Stimulated activated CD4-positive, alpha-beta T cell treated with anti-CD3 and anti-CD28 coated beads, Interleukin-1b, Interleukin-23, amount 100 ng/mL, for 1 hour (primary cell): ENCODE data around the gene AK9.
A peak's percentile ranks its signal among the peaks of the same experiment; 100 is the strongest.

Source experiments
- DNase-seq, 2 donors: peaks; one replicate each; pipeline ENCODE4 v3.0.0-alpha.2; 2020; ENCODE audit warnings: low read depth in 2 of 2

AK9 gene

DNA sequence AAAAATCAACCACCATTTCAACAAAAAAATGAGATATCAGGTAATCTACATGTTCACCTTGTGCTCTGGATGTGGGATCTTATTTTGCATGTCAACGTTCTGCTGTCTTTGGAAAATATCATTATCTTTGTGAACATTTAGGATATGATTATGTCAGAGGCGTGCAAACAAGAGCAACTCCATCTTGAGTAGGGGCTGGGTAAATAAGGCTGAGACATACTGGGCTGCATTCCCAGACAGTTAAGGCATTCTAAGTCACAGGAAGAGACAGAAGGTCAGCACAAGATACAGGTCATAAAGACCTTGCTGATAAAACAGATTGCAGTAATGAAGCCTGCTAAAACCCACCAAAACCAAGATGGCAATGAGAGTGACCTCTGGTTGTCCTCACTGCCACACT lies 179.2 kb downstream of the AK9 start:
- no peak for DNase-seq

DNA sequence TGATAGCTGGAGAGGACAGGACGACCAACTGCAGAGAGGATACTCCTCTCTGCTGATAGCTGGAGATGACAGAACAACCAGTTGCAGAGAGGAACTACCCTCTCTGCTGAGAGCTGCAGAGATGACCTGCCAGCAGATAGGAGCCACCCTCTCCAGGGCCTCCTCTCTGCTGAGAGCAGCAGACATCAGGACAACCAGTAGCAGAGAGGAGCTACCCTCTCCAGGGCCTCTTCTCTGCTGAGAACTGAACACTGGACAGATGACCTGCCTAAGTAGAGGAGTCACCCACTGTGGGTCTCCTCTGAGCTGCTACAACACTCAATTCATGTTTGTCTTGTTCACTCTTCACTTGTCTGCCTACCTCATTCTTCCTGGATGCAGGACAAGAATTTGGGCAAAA lies 180.6 kb downstream of the AK9 start:
- DNase-seq = no peak

- no peak for DNase-seq
These were observed 182.7 kb downstream of the AK9 start for GRCh38 chr6:109508166-109508860.

GRCh38 chr6:109507490-109508072 lies 183.4 kb downstream of the AK9 start:
- no peak for DNase-seq

GRCh38 chr6:109506841-109507240 lies 184.2 kb downstream of the AK9 start:
- DNase-seq = no peak

- DNase-seq = no peak
These were observed 184.7 kb downstream of the AK9 start for GRCh38 chr6:109506314-109506713.

- no peak for DNase-seq
These were observed 187.4 kb downstream of the AK9 start for GRCh38 chr6:109503327-109504224.

GRCh38 chr6:109498936-109499335 lies 192.1 kb downstream of the AK9 start:
- DNase-seq = no peak

DNA sequence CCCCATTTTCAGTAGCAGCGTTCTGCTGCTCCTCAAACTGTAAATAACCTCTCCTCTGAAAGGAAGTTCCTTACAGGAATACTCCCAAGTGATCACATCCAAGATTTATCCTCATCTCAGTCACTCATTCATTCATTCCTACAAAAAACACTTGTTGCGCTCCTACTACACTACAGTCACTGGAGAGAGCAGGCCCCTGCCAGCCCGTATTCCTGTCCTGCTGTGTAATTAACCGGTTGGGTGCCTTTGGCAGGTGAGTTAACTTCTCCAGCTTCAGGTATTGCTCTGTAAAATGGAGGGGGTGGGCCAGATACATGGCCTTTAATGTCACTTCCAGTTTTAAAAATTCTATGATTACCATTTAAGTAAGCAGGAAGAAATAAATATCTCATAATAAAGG lies 192.9 kb downstream of the AK9 start:
- DNase-seq = no peak

- no peak for DNase-seq
These were observed 194.8 kb downstream of the AK9 start for GRCh38 chr6:109496036-109496772.

GRCh38 chr6:109493865-109494264 lies 197.1 kb downstream of the AK9 start:
- no peak for DNase-seq

- no peak for DNase-seq
These were observed 199.6 kb downstream of the AK9 start for GRCh38 chr6:109491207-109491938.

DNA sequence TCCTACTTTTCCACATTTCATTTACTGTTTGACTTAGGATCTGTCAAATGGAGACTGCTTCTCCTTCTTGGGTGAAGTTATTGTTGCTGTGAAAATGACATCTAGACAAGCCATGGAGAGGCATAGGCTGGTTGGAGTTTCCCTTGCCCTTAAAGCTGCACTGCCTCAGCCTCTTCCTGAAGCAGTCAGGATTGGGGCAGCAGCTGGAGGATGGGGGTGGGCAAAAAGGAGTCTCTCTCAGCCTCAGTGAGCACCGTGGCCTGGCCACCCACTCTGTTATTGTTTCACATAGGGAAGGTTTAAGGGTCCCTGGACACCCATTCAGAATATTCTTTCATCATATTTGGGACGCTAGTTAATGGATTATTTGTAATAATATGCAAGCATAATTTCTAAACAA lies 200.3 kb downstream of the AK9 start:
- no peak for DNase-seq

DNA sequence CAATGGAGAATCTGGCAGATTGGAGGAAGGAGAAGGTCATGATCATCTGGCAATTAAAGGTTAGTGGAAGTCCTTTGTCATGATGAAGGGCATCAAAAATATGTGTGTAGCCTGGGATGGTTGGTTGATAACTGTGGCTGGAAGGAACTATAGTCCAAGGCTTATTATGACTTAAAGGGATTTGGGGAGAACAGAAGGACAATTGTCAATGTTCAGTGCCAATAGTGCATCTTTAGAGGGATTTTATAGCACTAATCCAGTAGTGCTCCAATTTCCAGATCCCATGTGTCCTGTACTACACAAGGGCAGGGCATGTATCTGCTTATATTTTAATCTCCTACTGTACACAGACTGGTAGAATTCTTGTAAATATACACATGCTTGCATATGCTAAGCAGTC lies 203.0 kb downstream of the AK9 start:
- no peak for DNase-seq

DNA sequence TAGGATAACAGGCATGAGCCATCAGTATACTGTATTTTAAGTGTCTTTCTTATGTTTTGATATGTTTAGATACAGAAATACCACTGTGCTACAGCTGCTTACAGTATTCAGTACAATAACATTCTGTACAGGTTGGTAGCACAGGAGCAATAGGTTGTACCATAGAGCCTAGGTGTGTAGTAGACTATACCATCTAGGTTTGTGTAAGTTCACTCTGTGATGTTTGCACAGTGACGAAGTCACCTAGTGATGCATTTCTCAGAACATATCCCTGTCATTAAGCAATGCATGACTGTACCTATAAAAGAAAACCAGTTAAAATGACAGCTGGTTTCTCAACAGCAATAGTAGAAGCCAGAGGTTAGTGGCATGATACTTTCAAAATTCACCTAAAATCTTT lies 204.9 kb downstream of the AK9 start:
- no peak for DNase-seq

- DNase-seq = no peak
These were observed 205.6 kb downstream of the AK9 start for GRCh38 chr6:109485266-109485935.

- no peak for DNase-seq
These were observed 206.9 kb downstream of the AK9 start for GRCh38 chr6:109484122-109484521.

DNA sequence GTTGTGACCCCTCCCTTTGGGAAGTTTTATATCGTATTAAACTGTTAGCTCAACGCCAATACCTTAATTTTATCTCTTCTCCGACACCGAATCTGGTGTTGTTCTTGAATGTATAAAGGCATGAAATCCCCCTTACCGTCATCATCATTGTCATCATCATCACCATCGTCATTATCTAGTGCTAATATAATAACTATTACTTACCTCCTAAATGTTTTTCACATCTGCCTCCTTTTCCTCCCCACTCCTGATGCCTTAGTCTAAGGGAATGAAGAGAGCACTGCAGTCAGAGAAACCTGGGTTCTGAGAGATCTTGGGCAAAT lies 207.3 kb downstream of the AK9 start:
- DNase-seq = no peak

- DNase-seq = peak; percentile 69 to 71
These were observed 207.9 kb downstream of the AK9 start, which contains the start of gene ZBTB24 for GRCh38 chr6:109482905-109483734. Gene ZBTB24 (minus strand): TSS chr6:109483219. CDS start chr6:109482026, 1,193 bp downstream.

- DNase-seq = no peak
These were observed 210.0 kb downstream of the AK9 start for GRCh38 chr6:109480993-109481480.
